B cell (primary cell): ENCODE results near the gene MICU1. TPM values are rescaled to one million over a fixed set of nuclear protein-coding genes. Genes with fewer than 3 reads are reported as not detected.
"Not testable (repeated sequence)": the region's sequence is repeated elsewhere in the genome, so short reads cannot be mapped to it uniquely, and the experiment has no call there.

Experiments
- ATAC-seq: fragments of 200-7000 bp; cut with Tn5 transposase; one replicate; pipeline ENCODE4 v1.10.0; 2021; ENCODE audit warnings: low read depth, mild to moderate bottlenecking, moderate number of reproducible peaks, moderate library complexity
- CTCF ChIA-PET: fragments of 350-600 bp; sonication (Branson Sonifier 250); formaldehyde crosslinking; loops from one replicate; lab custom pipeline; 2021; ENCODE audit warnings: antibody characterized with exemption, inconsistent platforms; lab: Charles Lee
- POLR2A ChIA-PET: fragments of 350-600 bp; sonication (Branson Sonifier 250); formaldehyde crosslinking; loops from one replicate; lab custom pipeline; 2021; ENCODE audit warnings: antibody characterized with exemption; lab: Charles Lee
- DNase-seq: peaks from one replicate; pipeline ENCODE4 v3.0.0; 2013
- H2AFZ ChIP-seq: 2 replicates; pipeline ENCODE4 v1.6.1; 2012; ENCODE audit warnings: mild to moderate bottlenecking, low read depth, low read length; ENCODE audit not compliant: insufficient read depth, poor library complexity, severe bottlenecking
- H3K27ac ChIP-seq, 2 donors: 1 replicate in 1 of 2; 2 replicates in 1 of 2; pipeline ENCODE4 v1.5.1; 2012 to 2013; ENCODE audit warnings: low read length in 2 of 2, mild to moderate bottlenecking in 2 of 2, moderate library complexity in 1 of 2
- H3K27me3 ChIP-seq, 4 experiments: fragments of 200-600 bp in 1 of 4; sonication (generic) in 1 of 4; replicated peaks in 1 of 4; 1 replicate in 2 of 4; 2 replicates in 2 of 4; pipeline versions ENCODE4 v1.6.1 to v1.7.0; 2013 to 2016; ENCODE audit warnings: low read length in 3 of 4, mild to moderate bottlenecking in 2 of 4, mixed read lengths in 1 of 4, moderate library complexity in 1 of 4; ENCODE audit not compliant: insufficient read depth in 4 of 4, control insufficient read depth in 3 of 4; ENCODE audit errors: control extremely low read depth in 1 of 4
- H3K36me3 ChIP-seq, 2 experiments: replicated peaks in 1 of 2; 1 replicate in 1 of 2; 2 replicates in 1 of 2; pipeline versions ENCODE4 v1.6.1 to v1.7.1; 2013; ENCODE audit warnings: low read length in 1 of 2; ENCODE audit not compliant: insufficient read depth in 2 of 2, control insufficient read depth in 1 of 2; ENCODE audit errors: control extremely low read depth in 1 of 2, extremely low read depth in 1 of 2
- H3K4me1 ChIP-seq, 2 donors: fragments of 200-600 bp in 1 of 2; sonication (generic) in 1 of 2; 1 replicate in 1 of 2; 2 replicates in 1 of 2; pipeline versions ENCODE4 v1.5.1 to v1.6.1; 2013 to 2017; ENCODE audit warnings: low read length in 2 of 2; ENCODE audit not compliant: control insufficient read depth in 2 of 2, insufficient read depth in 2 of 2
- H3K4me2 ChIP-seq: replicated peaks from 2 replicates; pipeline ENCODE3; 2012; ENCODE audit warnings: mild to moderate bottlenecking, low read depth, low read length; ENCODE audit not compliant: poor library complexity, severe bottlenecking
- H3K4me3 ChIP-seq, 5 experiments: fragments of 200-600 bp in 1 of 5; sonication (generic) in 1 of 5; 1 replicate in 3 of 5; 2 replicates in 2 of 5; pipeline versions ENCODE4 v1.5.1 to v1.7.0; 2011 to 2016; ENCODE audit warnings: low read length in 4 of 5, mild to moderate bottlenecking in 4 of 5, low read depth in 2 of 5, control low read depth in 1 of 5, moderate library complexity in 1 of 5; ENCODE audit not compliant: insufficient read depth in 1 of 5; ENCODE audit errors: control extremely low read depth in 1 of 5, extremely low read depth in 1 of 5
- H3K79me2 ChIP-seq: fragments of 200-600 bp; sonication (generic); one replicate; pipeline ENCODE4 v1.6.0; 2016; ENCODE audit warnings: low read length; ENCODE audit not compliant: control insufficient read depth, insufficient read depth
- H3K9ac ChIP-seq: fragments of 200-600 bp; sonication (generic); 2 replicates; pipeline ENCODE4 v1.6.1; 2017; ENCODE audit warnings: mild to moderate bottlenecking, low read length, moderate library complexity
- H3K9me3 ChIP-seq, 3 donors: one replicate each; pipeline versions ENCODE4 v1.6.1 to v1.7.1; 2013; ENCODE audit warnings: low read length in 2 of 3; ENCODE audit not compliant: control insufficient read depth in 2 of 3, insufficient read depth in 1 of 3; ENCODE audit errors: control extremely low read depth in 1 of 3
- H4K20me1 ChIP-seq: 2 replicates; pipeline ENCODE4 v1.6.0; 2012; ENCODE audit warnings: mild to moderate bottlenecking, low read length; ENCODE audit not compliant: insufficient read depth, control insufficient read depth, poor library complexity, severe bottlenecking
- H3K27ac Mint-ChIP-seq: one replicate; pipeline ENCODE4 v1.8.0; 2021; ENCODE audit warnings: mixed read lengths
- H3K27me3 Mint-ChIP-seq: one replicate; pipeline ENCODE4 v1.8.0; 2021; ENCODE audit warnings: mixed read lengths
- H3K4me1 Mint-ChIP-seq: one replicate; pipeline ENCODE4 v1.8.0; 2021; ENCODE audit warnings: mixed read lengths
- H3K4me3 Mint-ChIP-seq: one replicate; pipeline ENCODE4 v1.8.0; 2021; ENCODE audit warnings: mixed read lengths
- H3K9me3 Mint-ChIP-seq: one replicate; pipeline ENCODE4 v1.8.0; 2022; ENCODE audit warnings: mixed read lengths; ENCODE audit not compliant: insufficient read depth
- EZH2 ChIP-seq: IDR thresholded peaks from 2 replicates; pipeline ENCODE4 v1.6.1; 2012; ENCODE audit warnings: borderline replicate concordance, low read depth, mild to moderate bottlenecking, moderate library complexity, low read length; ENCODE audit not compliant: insufficient read depth, poor library complexity, severe bottlenecking
- WGBS: methylation state at CpG from one replicate; pipeline ENCODE4 v1.1.5; 2013; ENCODE audit warnings: missing lambda C conversion rate; ENCODE audit not compliant: insufficient coverage; 5-methylcytosine and 5-hydroxymethylcytosine counted together
- intact Hi-C: fragments of 100-400 bp; cut with micrococcal nuclease; formaldehyde crosslinking; loops from one replicate; pipeline ENCODE4 v1.10.0; 2022
- polyA plus RNA-seq: library from polyadenylated mRNA; depleted of rRNA; stranded (reverse); fragments of >200 nt; gene quantifications from 2 replicates; pipeline ENCODE4 v1.2.3, GENCODE V29; 2012
- total RNA-seq, 2 donors: library from RNA; stranded (reverse); fragments of 120-200 nt in 1 of 2; gene quantifications; 1 replicate in 1 of 2; 2 replicates in 1 of 2; pipeline versions ENCODE4 v1.2.3 to v1.2.4, GENCODE V29; 2013 to 2022
- TF ChIP-seq, protein P1 (sequence below): fragments of 200-600 bp; IDR thresholded peaks from one replicate; pipeline ENCODE4 v1.8.0; 2022; ENCODE audit warnings: antibody characterized with exemption, mild to moderate bottlenecking

MICU1 gene
- total and polyA plus RNA-seq, 2 donors (not counting 1 experiment from before 2014, with no cell fraction given): 12.0 to 34.7 TPM

DNA sequence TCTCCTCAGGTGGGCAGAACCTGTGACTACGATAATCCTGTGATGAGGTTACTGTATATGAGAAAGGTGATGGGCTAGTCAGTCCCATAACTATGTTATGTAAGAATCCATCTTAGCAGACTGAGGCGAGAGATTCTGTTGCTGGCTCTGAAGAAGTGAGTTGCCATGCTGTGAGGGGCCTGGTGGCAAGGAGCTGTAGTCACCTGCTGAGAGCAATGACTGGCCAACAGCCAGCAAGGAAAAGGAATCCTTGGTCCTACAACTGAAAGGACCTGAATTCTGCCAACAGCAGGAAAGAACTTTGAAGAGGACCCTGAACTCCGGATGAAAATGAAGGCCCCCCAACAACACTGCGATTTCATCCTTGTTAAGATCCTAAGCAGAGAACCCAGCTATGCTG, 240.2 kb downstream of the MICU1 start:
- no peak overlapping the region for H3K27ac Mint-ChIP-seq
- H3K4me2 ChIP-seq: no peak overlapping the region
- no peak overlapping the region for H3K4me3 ChIP-seq
- ATAC-seq (no peak), DNase-seq (no peak)
- POLR2A ChIA-PET: no interaction called here
- H3K27ac ChIP-seq: no peak overlapping the region
- WGBS: 96% methylated on average over 3 of the region's 4 CpGs
- no peaks in the 10 kb centered on the region for H3K27me3 Mint-ChIP-seq
- H3K9ac ChIP-seq: no peak overlapping the region
- intact Hi-C loops: no loop called here
- no peaks in the 10 kb centered on the region for H4K20me1 ChIP-seq
- H3K4me3 Mint-ChIP-seq: no peak overlapping the region
- H3K4me1 ChIP-seq: peaks cover 0 to 4% of the 10 kb centered on the region in 2 donors
- no peak overlapping the region for H2AFZ ChIP-seq
- CTCF ChIA-PET: no interaction called here
- no peaks in the 10 kb centered on the region for H3K36me3 ChIP-seq
- no peaks in the 10 kb centered on the region for H3K9me3 ChIP-seq
- H3K4me1 Mint-ChIP-seq: peaks cover 5% of the 10 kb centered on the region
- H3K9me3 Mint-ChIP-seq: no peaks in the 10 kb centered on the region
- TF ChIP-seq, protein P1, sequence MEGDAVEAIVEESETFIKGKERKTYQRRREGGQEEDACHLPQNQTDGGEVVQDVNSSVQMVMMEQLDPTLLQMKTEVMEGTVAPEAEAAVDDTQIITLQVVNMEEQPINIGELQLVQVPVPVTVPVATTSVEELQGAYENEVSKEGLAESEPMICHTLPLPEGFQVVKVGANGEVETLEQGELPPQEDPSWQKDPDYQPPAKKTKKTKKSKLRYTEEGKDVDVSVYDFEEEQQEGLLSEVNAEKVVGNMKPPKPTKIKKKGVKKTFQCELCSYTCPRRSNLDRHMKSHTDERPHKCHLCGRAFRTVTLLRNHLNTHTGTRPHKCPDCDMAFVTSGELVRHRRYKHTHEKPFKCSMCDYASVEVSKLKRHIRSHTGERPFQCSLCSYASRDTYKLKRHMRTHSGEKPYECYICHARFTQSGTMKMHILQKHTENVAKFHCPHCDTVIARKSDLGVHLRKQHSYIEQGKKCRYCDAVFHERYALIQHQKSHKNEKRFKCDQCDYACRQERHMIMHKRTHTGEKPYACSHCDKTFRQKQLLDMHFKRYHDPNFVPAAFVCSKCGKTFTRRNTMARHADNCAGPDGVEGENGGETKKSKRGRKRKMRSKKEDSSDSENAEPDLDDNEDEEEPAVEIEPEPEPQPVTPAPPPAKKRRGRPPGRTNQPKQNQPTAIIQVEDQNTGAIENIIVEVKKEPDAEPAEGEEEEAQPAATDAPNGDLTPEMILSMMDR: no peak
- TF ChIP-seq EZH2: no peak
- H3K27me3 ChIP-seq: no peaks in the 10 kb centered on the region
- H3K79me2 ChIP-seq: no peaks in the 10 kb centered on the region

DNA sequence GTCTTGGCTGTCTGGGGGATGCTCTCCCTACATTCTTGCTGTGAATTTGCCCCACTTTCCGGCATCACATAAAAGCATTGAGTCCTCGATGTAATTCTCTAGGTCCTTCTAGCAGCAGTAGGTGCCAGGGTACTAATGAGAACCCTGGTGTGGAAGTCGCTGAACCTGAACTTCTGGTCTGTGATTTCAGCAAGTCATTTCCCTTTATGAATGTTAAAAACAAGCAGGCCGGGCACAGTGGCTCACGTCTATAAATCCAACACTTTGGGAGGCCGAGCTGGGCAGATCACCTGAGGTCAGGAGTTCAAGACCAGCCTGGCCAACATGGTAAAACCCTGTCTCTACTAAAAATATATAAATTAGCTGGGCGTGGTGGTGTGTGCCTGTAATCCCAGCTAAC, 240.9 kb downstream of the MICU1 start:
- H3K9ac ChIP-seq, H3K79me2 ChIP-seq, H3K4me2 ChIP-seq, POLR2A ChIA-PET, H3K4me1 Mint-ChIP-seq, H3K9me3 ChIP-seq, H3K27ac Mint-ChIP-seq, intact Hi-C loops, H2AFZ ChIP-seq, H3K4me3 ChIP-seq, H3K27me3 Mint-ChIP-seq, CTCF ChIA-PET, H3K27ac ChIP-seq, ATAC-seq, H3K4me1 ChIP-seq, H3K4me3 Mint-ChIP-seq, H3K36me3 ChIP-seq, H4K20me1 ChIP-seq, H3K27me3 ChIP-seq, DNase-seq, H3K9me3 Mint-ChIP-seq: not testable (repeated sequence)
- WGBS: 17% methylated on average over 4 of the region's 7 CpGs
